AG09309 (cell line): ENCODE results near the gene BMAL1.
"Not testable (repeated sequence)": the region's sequence is repeated elsewhere in the genome, so short reads cannot be mapped to it uniquely, and the experiment has no call there.

Source experiments
- DNase-seq: peaks from one replicate; pipeline ENCODE4 v3.0.0-alpha.2; 2010; ENCODE audit warnings: low read depth
- H3K4me3 ChIP-seq: 2 replicates; pipeline ENCODE4 v1.5.1; 2011; ENCODE audit warnings: mild to moderate bottlenecking, low read depth, low read length, moderate library complexity; ENCODE audit not compliant: control insufficient read depth
- CTCF ChIP-seq: IDR thresholded peaks from 2 replicates; pipeline ENCODE4 v1.5.1; 2011; ENCODE audit warnings: mild to moderate bottlenecking, low read depth, low read length, inconsistent platforms; ENCODE audit not compliant: insufficient read depth, control insufficient read depth; ENCODE audit errors: missing control alignments

Gene BMAL1

GRCh38 chr11:13434247-13435205, 156.9 kb downstream of the BMAL1 start:
- no peak overlapping the region for H3K4me3 ChIP-seq
- DNase-seq = no peak

GRCh38 chr11:13436836-13437235, 159.2 kb downstream of the BMAL1 start:
- H3K4me3 ChIP-seq, DNase-seq: not testable (repeated sequence)

More at GRCh38 chr11:13434247-13435205, 156.9 kb downstream of the BMAL1 start:
- no peak for TF ChIP-seq CTCF
